GM12873 (cell line): ENCODE results near the gene TBX4.

Experiments used
- TF ChIP-seq, protein P1 (sequence below): IDR thresholded peaks from 2 replicates; pipeline ENCODE4 v1.5.1; 2012; ENCODE audit warnings: low read depth, mild to moderate bottlenecking, moderate library complexity, low read length, control low read depth; ENCODE audit not compliant: insufficient read depth; ENCODE audit errors: missing control alignments

Gene TBX4

DNA sequence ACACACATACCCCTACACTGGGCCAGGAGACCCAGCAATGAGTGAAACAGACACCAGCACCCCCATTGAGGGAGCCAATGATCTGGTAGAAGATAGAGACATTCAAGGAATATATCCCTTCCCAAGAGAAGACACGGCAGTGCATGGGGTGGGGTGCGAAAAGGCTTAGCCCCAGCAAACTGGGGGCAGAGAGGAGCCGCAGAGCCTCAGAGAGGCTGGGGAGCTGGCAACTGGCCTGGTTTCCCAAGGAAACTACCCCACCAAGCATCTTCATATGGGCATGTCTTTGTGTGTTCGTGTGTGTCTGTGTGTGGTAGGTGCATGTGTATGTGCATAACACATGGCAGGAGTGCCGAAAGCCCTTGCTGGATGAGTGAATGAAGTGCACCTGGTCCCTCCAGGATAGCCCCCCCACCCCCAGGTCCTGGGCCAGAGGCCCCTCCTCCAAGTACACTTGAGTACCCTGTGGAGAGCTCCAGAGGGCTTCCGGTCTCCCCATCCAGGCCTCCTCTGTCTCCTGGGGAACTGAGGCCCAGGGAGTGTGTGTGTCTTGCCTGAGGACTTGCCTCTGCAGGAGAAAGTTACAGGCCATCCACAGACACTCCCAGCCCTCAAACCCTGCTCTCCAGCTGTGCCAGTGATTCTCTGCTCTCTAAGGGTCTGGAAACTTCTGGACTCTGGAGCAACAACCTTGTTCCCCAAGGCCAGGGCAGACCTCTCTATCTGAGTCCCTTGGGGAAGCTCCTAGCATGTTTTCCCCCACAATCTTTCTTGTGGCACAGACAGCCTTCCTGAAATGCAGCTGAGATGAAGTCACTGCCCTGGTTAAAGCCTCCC, 36.6 kb upstream of the TBX4 start:
- TF ChIP-seq, protein P1, sequence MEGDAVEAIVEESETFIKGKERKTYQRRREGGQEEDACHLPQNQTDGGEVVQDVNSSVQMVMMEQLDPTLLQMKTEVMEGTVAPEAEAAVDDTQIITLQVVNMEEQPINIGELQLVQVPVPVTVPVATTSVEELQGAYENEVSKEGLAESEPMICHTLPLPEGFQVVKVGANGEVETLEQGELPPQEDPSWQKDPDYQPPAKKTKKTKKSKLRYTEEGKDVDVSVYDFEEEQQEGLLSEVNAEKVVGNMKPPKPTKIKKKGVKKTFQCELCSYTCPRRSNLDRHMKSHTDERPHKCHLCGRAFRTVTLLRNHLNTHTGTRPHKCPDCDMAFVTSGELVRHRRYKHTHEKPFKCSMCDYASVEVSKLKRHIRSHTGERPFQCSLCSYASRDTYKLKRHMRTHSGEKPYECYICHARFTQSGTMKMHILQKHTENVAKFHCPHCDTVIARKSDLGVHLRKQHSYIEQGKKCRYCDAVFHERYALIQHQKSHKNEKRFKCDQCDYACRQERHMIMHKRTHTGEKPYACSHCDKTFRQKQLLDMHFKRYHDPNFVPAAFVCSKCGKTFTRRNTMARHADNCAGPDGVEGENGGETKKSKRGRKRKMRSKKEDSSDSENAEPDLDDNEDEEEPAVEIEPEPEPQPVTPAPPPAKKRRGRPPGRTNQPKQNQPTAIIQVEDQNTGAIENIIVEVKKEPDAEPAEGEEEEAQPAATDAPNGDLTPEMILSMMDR: no peak

DNA sequence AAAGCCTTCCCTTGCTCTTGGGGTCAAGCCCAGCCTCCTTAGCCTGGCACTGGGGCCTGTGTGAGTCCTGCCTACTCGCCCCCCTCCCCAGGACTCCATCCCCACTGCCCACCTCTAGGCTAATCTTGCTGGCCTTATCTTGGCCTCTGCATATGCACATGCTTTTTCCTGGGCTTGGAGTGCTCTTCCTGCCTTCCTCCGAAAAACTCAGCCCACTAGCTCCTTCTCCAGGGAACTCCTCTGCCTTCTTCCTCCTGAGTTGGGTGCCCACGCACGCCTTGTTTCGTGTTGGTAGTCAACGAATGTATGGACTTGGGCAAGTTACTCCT, 36.0 kb upstream of the TBX4 start:
- TF ChIP-seq, protein P1: no peak

DNA sequence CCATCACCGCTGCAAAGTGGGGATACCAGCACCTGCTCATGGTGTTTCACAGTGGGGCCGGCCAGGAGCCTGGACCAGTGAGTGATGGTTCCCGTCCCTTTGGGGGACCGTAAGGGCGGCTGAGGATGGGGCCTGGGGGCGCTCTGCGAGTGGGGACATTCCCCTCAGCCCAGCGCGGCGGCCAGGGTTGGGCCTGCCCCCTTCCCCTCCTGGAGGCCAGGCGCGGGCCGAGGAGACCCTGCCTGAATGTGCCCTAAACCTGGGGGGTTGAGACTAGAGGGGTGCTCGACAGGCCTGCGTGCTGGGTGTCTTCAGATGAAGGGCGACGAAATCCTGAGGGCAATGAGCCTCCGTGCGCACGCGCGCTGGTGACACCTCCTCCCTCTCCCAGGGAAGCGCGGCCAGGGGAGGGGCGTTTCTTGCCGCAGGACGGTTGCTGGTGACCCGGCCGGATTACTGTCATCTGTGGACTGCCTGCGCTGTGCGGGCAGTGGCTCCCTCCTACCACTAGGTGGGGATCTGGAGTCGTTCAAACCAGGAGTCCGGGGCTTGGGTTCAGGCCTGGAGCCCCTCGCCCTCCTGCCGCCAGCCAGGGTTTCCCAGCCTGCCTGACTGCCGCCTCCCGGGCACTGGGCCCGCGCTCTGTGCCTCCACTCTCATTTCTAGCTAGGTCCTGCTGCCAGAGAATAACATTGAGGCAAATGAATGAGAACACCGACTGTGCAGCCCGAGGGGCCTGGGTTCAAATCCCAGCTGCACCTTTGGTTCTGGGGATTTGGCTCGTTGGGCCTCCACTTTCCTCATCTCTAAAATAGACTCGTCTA, 35.5 kb upstream of the TBX4 start:
- TF ChIP-seq, protein P1: peak; percentile 89

- TF ChIP-seq, protein P1: no peak
Observed at GRCh38 chr17:61418449-61418848, 33.8 kb upstream of the TBX4 start.

GRCh38 chr17:61419496-61420046, 32.7 kb upstream of the TBX4 start:
- TF ChIP-seq, protein P1: no peak

GRCh38 chr17:61420052-61420451, 32.2 kb upstream of the TBX4 start:
- TF ChIP-seq, protein P1: no peak
